Fibroblast of villous mesenchyme (primary cell): Measurements from ENCODE around the gene RALGAPA1. TPM values are rescaled to one million over a fixed set of nuclear protein-coding genes. Genes with fewer than 3 reads are reported as not detected.

Experiments used
- DNase-seq: peaks from one replicate; pipeline ENCODE4 v3.0.0-alpha.2; 2010; ENCODE audit warnings: low read depth
- H3K4me3 ChIP-seq: 2 replicates; pipeline ENCODE4 v1.5.1; 2011; ENCODE audit warnings: low read depth, mild to moderate bottlenecking, low read length
- CTCF ChIP-seq: IDR thresholded peaks from 2 replicates; pipeline ENCODE4 v1.5.1; 2012; ENCODE audit warnings: low read depth, mild to moderate bottlenecking, low read length; ENCODE audit not compliant: insufficient read depth
- total RNA-seq: library from RNA; depleted of rRNA; stranded (reverse); fragments of >200 nt; gene quantifications from 2 replicates; pipeline ENCODE4 v1.2.3, GENCODE V29; 2012

RALGAPA1 gene
- total RNA-seq, 1 donor = 57.9 TPM

- TF ChIP-seq CTCF = no peak
- H3K4me3 ChIP-seq = no peak overlapping the region
- no peak for DNase-seq
Measured at GRCh38 chr14:35725930-35726329, 83.2 kb downstream of the RALGAPA1 start.

- TF ChIP-seq CTCF = no peak
- H3K4me3 ChIP-seq = no peak overlapping the region
- no peak for DNase-seq
Measured at GRCh38 chr14:35715079-35715478, 94.0 kb downstream of the RALGAPA1 start.

DNA sequence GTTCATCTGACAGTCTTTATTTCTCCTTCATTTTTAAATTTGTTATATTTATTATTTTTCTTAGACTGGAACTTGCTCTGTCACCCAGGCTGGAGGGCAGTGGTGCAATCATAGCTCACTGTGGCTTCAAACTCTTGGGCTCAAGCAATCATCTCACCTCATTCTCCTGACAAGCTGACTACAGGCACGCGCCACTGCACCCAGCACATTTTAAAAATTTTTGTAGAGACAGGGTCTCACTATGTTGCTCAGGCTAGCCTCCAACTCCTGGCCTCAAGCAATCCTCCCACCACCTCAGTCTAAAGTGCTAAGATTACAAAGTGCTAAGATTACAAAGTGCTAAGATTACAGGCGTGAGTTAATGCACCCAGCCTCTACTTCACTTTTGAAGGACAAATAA lies 96.6 kb downstream of the RALGAPA1 start:
- no peak overlapping the region for H3K4me3 ChIP-seq
- no peak for TF ChIP-seq CTCF
- no peak for DNase-seq

- no peak overlapping the region for H3K4me3 ChIP-seq
- peak; percentile 12 for DNase-seq
- TF ChIP-seq CTCF = no peak
Measured at GRCh38 chr14:35708062-35708461, 101.0 kb downstream of the RALGAPA1 start.

GRCh38 chr14:35705636-35706035 lies 103.5 kb downstream of the RALGAPA1 start:
- DNase-seq = no peak
- H3K4me3 ChIP-seq = no peak overlapping the region
- TF ChIP-seq CTCF = no peak

DNA sequence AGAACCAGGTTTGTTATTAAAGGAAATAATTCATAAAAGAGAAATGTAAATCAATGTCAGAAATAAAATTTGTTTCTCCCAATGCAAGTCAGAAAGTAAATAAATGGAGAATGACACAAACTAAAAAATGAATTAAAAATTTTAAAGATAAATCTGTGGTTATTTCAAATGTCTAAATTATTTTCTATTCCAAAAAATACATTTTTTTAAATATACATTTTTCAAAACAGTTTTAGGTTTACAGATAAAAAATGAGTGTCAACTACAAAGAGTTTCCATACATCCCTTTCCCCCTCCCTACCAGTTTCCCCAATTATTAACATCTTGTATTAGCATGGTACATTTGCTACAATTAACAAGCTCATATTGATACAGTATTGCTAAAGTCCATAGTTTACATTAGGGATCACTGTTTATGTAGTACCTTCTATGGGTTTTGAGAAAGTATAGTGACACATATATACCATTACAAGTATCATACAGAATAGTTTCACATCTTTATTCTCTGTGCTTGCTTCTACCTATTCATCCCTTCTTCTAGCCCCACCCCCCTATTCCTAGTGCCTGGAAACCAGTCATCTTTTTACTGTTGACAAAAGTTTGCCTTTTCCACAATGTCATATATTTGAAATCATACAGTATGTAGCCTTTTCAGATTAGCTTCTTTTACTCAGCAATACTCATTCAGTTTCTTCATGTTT lies 104.2 kb downstream of the RALGAPA1 start:
- no peak for DNase-seq
- TF ChIP-seq CTCF = no peak
- H3K4me3 ChIP-seq = no peak overlapping the region

- DNase-seq = no peak
- no peak for TF ChIP-seq CTCF
- no peak overlapping the region for H3K4me3 ChIP-seq
Measured at GRCh38 chr14:35701531-35701930, 107.6 kb downstream of the RALGAPA1 start.
